ENCODE results near the gene TBK1.

Gene TBK1

DNA sequence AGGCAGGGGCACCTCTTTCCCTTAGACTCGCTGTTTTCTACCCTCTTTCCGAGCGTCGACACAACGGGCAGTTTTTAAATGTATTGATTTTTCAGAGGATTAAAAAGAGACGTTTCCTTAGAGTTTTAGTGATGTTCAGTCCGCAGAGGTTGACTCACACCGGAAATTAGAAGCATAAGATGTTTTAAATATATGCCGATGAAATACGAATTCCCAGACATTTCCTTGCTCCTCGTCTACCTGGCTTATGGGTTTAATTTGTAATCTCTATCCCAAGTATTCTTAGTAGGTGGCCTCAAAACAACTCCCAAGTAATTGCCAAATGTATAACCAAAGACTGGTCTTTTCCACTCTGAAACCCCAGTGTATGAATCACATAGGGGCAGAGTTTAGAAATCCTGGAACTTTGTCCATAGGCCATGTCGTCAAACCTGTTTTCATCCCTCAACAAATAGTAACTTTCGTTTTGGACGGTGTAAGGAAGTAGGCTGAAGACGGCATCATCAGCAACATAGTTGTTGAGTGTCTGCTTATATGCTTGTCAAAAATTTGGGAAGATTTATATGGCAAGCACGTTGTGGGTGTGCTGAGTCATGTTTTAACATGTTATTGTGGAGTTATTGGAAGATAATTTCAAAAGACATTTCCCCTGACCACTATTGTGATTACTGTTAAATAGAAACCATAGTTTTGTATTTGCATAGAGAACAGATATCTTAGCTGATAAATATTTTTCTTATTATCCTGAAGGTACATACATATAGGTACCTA lies 824 bp downstream of the TBK1 start:
- DNase-seq: no peak

DNA sequence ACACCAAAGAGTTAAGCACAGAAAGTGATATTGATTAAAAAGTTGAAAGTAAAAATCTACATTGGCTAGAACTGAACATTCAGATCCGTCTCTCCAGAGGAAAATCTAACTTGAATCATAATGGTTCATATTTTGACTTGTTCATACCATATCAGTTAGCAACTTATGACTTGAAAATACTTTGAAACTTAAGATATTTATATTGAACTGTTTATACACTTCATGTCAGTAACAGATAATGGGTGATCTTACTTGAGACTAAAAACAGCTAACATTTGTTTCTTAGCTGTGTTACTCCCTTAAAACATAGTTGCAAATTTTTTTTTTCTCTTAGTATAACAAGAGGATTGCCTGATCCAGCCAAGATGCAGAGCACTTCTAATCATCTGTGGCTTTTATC lies 3.6 kb downstream of the TBK1 start:
- DNase-seq: no peak

DNA sequence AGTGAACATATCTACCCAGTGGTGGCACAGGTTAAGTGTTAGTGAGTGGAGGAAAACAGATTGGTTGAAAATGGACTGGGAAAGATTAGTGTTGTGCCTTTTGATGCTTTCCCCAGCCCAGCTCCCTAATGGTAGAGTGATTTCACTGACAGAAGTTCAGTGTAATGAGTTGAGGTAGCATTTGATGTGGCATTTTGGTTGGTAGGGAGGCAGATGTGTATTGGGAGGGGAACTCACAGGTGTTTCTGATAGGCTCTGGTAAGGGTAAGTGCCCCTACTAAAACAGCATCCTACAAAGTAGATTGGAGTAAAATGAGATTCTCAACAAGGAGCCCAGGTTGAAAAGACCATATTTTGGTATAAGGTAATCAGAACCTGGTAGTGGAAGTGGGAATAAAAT lies 4.2 kb downstream of the TBK1 start:
- DNase-seq: no peak

DNA sequence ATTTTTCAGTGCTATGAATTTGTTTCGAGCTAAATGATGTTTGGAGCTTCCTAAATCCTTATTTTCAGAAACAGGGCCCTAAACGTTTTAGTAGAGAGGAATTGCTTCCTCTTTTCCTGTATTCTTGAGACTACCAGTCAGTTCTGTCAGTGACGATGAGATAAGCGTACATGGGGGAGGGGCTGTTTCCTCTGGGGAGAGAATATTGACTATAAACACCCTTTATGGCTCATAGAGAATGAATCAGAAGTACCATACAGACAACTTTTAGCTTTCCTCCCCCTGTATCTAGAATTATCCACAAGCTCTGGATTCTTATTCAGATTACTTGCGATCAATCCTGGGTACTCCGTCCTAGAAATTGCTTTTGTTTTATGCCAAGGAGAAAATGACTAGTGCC lies 5.1 kb downstream of the TBK1 start:
- DNase-seq: peak; percentile 44

DNA sequence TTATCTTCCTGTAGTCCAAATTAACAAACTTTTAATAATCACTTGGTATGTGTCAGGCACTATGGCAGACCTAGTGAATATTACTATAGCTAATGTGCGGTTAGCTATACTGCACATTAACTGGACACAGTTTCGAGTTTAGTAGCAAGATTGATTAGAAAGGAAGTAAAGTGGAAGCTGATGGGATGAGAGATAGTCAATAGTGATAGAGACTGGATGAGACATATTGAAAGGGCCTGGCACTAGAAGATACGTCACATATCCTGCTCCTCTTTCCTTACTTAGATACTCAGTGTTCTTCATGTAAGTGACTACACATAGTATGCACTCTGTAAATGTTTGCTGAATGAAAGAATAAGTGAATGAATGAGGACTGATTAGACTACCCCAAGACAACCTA lies 5.5 kb downstream of the TBK1 start:
- no peak for DNase-seq

DNA sequence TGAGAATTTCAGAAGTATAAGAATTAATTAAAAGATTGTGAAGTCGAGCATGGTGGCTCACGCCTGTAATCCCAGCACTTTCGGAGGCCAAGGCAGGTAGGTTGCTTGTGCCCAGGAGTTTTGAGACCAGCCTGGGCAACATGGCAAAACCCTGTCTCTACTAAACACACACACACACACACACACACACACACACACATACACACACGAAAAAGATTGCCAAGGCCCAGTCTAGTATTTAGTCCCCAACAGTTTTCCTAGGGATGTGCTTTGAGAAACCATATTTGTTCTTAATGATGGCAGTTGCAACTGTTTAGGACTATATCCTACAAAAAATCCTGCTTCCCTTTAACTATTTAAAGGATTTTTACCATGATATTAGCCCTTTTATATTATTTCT lies 6.0 kb downstream of the TBK1 start:
- no peak for DNase-seq

DNA sequence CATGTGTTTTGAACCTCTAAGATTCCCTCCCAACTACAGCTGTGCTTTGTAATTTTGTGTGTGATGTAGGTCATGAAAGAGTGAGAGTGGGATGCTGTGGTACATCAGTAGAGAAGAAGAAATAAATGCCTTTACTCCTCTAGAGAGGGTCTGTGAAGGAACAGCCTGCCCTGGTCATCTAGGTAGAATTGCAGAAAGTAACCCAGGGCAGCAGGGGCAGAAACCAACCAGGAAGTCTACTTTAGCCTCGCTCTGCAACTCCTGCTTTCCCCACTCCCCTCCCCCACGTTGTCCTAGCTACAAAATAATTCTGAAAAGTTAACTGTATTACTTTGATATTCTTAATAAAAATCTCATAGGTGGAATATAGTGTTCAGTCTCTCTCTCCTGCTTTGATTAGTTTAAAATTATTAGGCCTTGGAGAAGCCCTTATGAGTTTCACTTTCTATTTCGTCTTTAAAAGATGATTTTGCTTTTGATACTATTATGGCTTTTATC lies 7.5 kb downstream of the TBK1 start:
- no peak for DNase-seq

DNA sequence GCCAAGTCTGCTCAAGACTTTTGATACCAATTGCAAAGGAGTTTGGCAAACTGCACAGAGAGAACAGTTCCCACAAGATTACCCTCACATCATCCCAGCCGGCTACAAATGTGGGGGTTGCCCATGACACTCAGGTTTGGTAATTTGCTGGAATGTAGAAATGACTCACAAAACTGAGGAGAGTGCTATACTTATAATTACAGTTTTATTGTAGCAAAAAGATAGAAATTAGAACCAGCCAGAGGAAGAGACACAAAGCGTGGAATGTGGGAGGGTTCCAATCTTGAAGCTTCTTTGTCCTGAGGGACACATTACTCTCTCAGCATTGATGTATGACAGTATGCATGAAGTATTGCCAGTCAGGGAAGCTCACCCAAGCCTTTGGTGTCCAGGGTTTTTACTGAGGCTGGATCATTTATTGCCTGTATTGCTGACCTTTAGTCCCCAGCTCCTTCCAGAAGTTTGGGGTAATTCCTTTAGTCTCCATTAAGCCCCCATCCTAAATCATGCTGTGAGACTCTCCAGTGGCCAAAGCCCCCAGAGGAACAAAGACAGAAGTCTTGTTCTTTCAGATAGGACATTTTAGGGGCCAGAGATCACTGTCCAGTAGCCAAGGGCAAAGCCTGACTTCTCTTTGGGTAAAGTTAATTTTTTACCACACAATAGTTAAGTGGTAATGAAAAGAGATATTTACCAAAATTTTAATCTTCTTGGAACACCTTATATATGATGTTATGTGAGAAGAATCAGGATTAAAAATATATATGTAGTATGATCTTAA lies 9.9 kb downstream of the TBK1 start:
- DNase-seq: no peak

DNA sequence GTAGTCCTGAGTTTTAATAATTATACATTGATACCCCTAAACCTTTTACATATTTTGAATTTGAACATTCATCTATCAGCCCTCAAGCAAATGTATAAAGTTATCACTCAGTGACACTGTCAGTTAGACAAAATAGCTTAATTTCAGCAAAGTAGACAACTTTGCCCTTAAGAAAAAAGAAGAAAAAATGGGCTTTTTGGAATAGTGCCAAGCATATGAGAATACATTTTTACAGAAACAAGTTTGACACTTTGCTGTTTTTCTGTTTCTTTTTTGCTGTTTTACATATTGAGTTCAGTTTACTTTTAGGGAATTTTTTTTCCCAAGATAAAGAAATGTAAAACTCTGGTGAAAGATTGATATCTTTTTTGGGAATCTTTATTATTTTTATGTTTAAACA lies 14.3 kb downstream of the TBK1 start:
- DNase-seq: no peak

DNA sequence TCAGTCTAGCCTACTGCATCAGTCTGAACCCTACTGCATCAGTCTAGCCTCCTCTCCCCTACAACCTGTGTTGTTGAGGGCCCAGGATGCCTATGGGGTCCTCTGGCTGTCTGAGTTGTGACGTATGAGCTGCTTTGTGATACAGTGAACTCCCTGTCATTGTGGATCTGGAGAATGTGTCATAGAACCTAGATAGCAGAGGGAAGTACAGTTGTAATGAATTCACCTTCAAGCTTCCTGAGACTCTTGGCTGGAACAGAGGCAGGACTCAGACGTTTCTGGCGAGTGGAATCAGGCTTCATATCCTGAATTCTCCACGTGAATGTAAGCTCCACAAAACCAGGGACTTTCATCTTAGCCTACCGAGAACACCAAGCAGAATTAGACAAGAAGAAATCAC lies 17.0 kb downstream of the TBK1 start:
- DNase-seq: no peak

DNA sequence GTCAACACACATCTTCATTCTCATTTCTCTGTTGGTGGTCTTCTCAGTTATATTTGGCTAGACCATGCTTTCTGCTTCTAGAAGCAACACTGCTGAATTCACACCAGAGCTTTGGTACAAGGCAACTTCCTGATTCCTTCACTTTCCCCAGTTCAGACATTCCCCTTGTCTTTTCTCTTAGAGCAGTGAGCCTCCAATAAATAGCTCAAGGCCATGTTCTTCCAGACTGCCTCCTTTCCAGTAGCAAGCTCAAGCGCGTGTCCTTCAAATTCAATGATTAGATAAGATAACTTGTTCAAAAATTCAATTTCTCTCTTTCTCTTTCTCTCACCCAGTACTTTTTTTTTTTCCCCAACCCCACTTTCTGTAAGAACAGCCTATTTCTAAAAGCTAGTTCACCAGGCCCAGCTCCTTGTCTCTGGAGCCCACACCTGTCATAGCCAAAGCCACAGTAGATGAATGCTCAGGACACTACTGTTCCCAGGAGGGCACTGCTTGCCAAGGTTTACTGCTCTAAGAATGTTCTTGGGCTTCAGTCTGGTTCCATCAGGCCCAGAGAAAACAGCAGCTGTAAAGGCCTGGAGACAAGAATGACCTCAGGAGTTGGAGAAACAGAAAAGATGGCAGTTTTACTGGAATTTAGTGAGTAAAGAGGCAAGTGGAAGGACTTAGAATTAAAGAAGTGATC lies 17.7 kb downstream of the TBK1 start:
- no peak for DNase-seq

DNA sequence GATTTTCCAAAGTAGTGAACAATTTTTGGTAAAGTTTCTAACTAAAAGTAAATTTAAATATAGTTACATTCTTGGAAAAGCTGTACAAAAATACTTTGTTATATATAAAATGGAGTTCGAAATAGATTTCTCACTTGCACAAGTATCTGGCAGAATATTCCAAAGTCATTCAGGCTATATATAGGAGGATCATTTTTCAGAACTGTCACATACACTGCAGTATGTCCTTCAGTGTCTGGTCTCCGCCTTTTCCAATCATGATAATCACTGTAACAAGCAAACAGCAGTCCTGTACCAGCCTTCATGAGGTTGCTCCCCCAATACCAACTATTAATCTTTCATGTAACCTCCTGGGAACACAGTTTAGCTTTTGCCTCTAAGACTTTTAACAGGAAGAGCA lies 18.6 kb downstream of the TBK1 start:
- no peak for DNase-seq

DNA sequence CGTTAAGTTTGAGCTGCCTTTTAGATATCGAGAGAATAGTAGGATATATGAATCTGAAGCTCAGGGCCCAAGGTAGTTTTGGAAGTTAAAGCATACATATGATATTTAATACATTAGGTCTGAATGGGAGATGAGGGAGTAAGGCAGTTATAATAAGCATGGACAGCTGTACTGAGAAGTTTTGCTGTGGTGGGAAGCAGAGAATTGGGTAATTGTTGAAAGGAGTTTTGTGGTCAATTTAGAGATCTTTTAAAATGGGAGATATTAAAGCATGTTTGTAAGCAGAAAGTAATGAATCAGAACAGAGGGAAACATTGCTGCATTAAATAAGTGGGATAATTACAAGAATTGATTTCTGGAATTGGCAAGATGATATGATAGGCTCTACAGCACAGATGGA lies 21.3 kb downstream of the TBK1 start:
- DNase-seq: no peak

DNA sequence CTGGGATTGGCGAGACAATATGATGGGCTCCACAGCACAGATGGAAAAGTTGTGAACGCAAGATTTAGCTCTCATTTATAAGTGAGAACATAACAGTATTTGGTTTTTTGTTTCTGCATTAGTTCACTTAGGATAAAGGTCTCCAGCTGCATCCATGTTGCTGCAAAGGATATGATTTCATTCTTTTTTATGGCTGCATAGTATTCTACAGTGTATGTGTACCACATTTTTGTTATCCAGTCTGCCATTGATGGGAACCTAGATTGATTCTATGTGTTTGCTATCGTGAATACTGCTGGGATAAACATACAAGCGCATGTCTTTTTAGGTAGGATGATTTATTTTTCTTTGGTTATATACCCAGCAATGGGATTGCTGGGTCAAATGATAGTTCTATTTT lies 23.6 kb downstream of the TBK1 start:
- no peak for DNase-seq

DNA sequence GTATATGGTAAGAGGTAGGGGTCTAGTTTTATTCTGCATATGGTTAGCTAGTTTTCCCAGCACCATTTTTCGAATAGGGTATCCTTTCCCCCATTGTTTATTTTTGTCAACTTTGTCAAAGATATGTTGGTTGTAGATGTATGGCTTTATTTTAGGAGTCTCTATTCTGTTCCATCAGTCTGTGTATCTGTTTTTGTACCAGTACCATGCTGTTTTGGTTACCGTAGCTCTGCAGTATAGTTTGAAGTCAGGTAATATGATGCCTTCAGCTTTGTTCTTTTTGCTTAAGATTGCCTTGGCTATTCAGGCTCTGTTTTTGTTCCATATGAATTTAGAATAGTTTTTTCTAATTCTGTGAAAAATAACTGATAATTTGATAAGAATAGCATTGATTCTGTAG lies 24.9 kb downstream of the TBK1 start:
- DNase-seq: no peak

DNA sequence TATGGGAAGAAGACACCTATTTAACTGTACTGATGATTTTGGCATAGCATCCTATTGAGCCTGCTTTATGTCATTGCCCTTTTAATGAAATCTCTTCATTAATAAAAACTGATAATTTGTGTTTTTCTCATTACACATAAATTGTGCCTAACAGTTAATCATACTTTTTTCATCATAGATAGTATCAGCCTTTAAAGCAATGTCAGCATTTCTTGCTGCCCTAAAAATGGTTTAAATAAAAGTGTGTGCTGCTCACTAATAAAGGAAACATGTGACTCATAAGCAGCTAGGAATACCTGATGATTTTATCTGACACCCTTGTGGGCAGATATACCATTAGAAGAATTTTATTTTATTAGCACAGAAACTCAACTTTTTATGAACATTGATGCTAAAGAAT lies 26.7 kb downstream of the TBK1 start:
- DNase-seq: no peak

DNA sequence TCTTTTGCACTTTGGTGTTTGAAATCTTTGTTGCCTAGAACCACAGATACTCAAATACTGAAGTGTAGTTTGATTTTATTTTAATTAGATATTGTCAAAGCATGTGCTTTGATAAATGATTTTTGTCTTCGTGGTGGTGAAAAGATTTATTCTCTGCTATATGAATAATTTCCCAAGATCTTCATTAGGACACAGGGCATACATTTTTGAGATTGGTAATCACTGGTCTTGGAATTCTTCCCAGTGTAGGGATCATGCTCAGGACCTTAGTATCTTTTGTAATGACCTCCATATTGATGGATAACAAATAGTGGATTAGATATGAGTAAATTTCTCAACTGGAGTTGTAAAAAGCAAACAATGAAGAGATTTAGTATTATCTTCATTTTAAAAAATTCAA lies 28.2 kb downstream of the TBK1 start:
- no peak for DNase-seq

DNA sequence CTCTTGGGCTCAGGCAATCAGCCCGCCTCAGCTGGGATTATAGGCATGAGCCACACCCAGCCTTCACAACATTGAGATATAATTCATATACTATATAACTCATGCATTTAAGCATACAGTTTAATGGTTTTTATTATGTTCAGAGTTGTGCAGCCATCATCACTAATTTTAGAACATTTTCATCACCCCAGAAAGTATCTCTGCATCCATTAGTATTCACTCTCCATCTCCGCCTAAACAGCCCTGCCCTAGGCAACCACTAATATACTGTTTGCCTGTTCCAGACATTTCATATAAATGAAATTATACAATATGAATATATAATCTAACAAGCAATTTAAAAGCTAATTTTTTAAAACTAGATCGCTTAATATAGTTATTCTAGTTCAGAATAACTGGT lies 34.7 kb downstream of the TBK1 start:
- no peak for DNase-seq

DNA sequence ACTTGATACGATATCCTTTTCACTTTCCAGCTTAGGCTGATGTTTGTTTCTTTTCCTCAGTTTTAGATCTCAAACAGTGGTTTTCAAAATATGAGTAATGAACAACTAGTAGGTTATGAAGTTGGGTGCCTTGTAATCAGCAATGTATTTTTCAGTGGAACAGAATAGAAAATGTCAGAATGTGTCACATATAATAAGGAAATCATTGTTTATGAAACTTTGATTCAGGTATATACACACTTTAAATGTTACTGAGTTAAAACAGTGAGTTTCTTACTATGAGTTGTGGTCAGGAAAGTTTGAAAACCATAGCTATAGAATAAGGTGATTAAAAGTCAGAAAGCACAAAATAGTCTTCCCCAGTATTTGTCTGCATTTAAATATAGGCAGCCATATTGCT lies 39.8 kb downstream of the TBK1 start:
- no peak for DNase-seq

DNA sequence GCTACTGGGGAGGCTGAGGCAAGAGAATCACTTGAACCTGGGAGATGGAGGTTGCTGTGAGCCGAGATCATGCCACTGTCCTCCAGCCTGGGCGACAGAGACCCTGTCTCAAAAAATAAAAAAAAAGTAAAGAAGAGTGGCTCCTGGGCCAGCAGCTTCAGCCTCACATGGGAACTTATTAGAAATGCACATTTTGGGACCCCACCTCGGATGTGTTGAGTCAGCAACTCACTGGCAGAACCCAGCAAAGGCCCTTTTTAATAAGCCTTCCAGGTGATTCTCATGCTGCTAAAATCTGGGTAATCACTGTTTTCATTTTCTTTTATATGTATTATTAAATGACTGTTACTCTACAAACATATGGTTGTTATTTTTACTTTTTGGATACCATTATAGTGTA lies 41.6 kb downstream of the TBK1 start:
- DNase-seq: no peak

DNA sequence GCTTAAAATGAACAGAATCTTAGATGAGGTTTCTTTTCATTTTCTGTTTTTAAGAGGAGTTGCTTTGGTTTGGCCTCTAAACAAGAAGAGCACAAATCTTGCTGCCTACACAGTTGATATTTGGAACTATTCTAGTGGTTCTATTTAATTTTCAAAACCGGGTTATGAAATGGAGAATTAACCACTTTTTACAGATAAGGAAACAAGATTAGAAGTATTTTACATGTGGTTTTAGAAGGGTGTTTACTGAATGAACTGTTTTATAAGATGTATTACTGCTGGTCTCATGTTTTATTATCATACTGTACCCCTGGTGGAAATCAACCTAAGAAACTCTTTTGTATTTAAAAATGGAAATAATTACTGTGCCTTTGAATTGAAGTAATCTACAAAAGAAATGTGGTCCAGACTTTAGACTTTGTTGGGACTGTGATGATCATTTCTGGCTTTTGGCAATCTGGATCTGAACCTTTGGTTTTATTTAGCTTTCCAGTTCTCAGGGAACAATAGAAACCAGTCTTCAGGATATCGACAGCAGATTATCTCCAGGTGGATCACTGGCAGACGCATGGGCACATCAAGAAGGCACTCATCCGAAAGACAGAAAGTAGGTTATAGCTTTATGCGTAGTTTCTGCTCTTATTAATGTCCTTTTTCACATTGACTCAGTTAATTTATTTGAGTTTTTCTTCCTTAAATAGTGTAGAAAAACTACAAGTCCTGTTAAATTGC lies 43.2 kb downstream of the TBK1 start:
- DNase-seq: no peak

DNA sequence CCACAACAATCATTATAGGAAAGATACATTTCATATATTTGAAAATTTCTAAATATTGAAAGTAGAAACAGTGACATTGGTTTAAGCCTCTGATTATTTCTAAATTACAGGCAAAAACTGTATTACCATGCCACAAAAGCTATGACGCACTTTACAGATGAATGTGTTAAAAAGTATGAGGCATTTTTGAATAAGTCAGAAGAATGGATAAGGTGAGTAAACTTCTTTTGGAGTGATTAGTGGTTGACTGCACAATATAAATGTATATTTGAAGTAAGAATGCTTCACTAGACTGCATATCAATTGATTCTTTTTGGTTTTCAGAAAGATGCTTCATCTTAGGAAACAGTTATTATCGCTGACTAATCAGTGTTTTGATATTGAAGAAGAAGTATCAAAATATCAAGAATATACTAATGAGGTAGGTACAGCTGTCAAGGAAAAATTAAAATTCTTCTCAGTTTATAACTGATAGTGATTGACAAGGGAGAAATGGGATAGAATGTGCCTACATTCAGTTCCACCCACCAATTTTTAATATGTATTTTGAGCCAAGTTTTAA lies 45.0 kb downstream of the TBK1 start:
- DNase-seq: no peak

DNA sequence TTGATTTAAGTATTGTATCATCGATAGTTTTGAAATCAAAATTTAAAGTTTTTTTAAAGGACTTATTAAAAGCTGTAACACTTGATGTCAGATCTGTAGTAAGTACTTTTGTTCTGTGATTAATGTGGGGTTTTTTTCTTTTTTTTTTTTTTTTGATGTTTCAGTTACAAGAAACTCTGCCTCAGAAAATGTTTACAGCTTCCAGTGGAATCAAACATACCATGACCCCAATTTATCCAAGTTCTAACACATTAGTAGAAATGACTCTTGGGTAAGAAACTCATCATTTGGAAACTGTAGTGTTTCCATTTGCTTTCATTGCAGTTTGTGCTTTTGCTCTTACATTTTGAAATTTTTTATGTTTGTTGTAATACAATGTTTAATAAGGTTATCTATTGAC lies 45.6 kb downstream of the TBK1 start:
- DNase-seq: no peak
